GM12892 (cell line): Measurements from ENCODE around the gene PMM2.

Source experiments
- POLR2A ChIP-seq: IDR thresholded peaks from 2 replicates; pipeline ENCODE4 v1.6.1; 2011; ENCODE audit warnings: low read depth, low read length, control low read depth
- POLR2AphosphoS5 ChIP-seq: IDR thresholded peaks from 2 replicates; pipeline ENCODE4 v1.6.1; 2011; ENCODE audit warnings: low read depth, low read length, control low read depth
- TAF1 ChIP-seq: IDR thresholded peaks from 2 replicates; pipeline ENCODE4 v1.6.1; 2011; ENCODE audit warnings: low read depth, mild to moderate bottlenecking, control low read depth, low read length, borderline replicate concordance

DNA sequence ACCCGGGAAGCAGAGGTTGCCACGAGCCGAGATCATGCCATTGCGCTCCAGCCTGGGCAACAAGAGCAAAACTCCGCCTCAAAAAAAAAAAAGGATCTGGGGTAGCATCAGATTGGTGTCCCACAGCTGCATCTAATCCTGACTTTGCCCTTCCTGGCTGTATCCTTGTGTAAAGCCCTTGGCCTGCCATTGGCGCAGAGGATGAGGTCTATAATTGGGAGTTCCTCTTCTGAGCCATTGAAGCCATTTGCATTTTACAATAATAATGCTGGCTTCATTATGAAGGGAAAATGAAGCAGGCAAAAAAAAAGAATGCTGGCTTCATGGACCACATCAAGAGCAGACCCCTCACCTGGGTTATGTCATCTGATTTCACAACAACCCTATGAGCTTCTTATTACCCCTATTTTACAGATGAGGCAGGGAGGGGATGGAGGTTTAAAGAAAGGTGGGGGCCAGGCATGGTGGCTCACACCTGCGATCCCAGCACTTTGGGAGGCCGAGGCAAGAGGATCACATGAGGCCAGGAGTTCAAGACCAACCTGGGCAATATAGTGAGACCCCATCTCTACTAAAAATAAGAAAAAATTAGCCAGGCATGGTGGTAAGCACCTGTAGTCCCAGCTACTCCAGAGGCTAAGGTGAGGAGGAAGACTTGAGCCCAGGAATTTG is 83.3 kb downstream of the PMM2 start:
- TF ChIP-seq TAF1: no peak
- no peak for TF ChIP-seq POLR2A
- no peak for TF ChIP-seq POLR2AphosphoS5
